ENCODE results near the gene DIP2B.
A peak's percentile ranks its signal among the peaks of the same experiment; 100 is the strongest.
"Not testable (repeated sequence)": the region's sequence is repeated elsewhere in the genome, so short reads cannot be mapped to it uniquely, and the experiment has no call there.

The DIP2B gene, protein sequence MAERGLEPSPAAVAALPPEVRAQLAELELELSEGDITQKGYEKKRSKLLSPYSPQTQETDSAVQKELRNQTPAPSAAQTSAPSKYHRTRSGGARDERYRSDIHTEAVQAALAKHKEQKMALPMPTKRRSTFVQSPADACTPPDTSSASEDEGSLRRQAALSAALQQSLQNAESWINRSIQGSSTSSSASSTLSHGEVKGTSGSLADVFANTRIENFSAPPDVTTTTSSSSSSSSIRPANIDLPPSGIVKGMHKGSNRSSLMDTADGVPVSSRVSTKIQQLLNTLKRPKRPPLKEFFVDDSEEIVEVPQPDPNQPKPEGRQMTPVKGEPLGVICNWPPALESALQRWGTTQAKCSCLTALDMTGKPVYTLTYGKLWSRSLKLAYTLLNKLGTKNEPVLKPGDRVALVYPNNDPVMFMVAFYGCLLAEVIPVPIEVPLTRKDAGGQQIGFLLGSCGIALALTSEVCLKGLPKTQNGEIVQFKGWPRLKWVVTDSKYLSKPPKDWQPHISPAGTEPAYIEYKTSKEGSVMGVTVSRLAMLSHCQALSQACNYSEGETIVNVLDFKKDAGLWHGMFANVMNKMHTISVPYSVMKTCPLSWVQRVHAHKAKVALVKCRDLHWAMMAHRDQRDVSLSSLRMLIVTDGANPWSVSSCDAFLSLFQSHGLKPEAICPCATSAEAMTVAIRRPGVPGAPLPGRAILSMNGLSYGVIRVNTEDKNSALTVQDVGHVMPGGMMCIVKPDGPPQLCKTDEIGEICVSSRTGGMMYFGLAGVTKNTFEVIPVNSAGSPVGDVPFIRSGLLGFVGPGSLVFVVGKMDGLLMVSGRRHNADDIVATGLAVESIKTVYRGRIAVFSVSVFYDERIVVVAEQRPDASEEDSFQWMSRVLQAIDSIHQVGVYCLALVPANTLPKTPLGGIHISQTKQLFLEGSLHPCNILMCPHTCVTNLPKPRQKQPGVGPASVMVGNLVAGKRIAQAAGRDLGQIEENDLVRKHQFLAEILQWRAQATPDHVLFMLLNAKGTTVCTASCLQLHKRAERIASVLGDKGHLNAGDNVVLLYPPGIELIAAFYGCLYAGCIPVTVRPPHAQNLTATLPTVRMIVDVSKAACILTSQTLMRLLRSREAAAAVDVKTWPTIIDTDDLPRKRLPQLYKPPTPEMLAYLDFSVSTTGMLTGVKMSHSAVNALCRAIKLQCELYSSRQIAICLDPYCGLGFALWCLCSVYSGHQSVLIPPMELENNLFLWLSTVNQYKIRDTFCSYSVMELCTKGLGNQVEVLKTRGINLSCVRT (N-terminal part only)

DNA sequence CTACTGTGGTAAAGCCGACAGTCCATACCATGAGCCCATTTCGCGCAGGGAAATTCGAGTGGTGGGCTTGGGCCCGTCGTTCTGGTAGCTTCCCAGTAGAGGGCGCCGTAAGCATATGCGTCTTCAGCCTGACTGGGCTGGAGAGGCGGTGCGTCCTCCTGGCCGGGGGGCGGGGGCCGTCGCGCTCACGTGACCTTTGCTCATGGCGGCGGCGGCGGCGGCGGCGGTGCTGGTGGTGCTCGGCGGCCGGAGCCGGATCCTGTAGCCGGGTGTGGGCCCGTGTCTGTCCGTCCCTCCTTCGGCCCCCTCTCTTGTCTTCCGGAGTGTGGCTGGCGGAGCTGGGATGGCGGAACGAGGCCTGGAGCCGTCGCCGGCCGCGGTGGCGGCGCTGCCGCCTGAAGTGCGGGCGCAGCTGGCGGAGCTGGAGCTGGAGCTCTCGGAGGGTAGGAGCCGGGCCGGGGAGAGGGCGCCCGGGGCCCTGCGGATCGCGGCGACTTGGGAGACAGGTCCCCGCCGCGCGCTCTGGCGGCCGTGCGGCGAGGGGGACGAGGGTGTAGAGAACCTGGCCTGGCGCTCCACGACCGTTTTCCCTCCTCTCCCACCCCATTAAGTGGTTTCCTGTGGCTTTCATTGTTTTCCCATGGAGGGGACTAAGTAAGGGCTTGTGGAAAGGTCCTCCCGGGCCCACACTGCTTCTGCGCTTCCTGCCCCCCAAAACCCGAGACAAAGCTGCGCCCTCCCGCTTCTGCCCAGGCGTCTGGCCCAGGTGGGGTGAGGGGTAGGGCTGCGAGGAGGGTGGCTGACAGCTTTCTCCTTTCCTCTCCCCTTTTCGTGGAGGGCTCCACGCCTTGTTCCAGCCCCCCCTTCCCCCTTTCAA, at the start of gene DIP2B:
Gene DIP2B (plus strand): TSS at position 188 of the 877 bp plus-strand sequence. CDS start 156 bp downstream, at position 344.
- H3K27ac ChIP-seq: peak within 1 kb of the TSS; percentile 84
- peak; percentile 36 for DNase-seq (ENCODE audit: low read depth, low spot score)

DNA sequence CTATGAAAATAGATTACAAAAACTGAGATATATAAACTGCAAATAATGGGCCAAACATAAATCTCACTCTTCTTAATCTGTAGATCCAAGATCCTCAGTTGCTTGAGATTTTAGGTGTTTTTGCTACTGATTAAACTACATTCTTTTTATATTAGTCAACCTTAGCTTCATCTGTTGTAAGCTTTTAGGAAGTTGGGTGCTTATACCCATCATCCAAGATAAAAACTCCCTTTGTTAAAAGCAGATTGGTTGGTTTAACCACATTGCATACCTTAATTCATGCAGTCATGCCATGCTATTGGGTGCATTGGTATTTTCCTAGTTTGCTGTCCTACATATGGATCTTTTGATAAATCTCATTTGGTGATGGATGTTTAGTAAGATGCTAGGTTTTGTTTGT, 46.2 kb upstream of the DIP2B start:
- no peak for DNase-seq (ENCODE audit: low read depth, low spot score)
- peak overlapping the region; percentile 3 for H3K27ac ChIP-seq

GRCh38 chr12:50467439-50467838, 37.3 kb upstream of the DIP2B start:
- H3K27ac ChIP-seq: peak overlapping the region; percentile 19

DNA sequence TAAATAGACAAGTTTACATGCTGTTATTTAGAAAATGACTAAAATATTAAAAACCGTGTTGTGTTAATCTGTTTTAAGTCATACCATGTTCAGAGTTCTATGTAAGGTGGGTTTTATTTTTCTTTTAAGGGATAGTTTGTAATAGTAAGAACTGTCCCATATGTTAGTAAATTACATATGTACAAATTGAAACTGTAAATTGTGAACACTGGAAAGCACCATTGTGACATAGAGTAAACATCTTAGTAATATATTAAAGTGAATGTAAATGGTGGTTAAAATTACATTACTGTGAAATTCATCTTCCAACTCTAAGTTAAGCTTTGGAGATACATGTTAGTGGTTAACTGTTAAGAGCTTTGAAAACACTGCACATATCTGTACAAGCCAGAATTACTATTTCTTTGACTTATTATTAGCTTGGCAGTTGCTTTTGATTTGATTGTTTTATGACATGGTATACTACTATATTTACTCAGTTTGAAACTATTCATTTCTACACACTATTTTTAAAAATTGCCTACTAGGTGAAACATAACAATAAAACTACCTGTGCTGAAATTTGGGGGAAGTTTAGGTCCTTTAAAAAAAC, 27.4 kb upstream of the DIP2B start:
- DNase-seq (ENCODE audit: low read depth, low spot score): no peak
- no peak overlapping the region for H3K27ac ChIP-seq

More at GRCh38 chr12:50467439-50467838, 37.3 kb upstream of the DIP2B start:
- no peak for DNase-seq (ENCODE audit: low read depth, low spot score)

DNA sequence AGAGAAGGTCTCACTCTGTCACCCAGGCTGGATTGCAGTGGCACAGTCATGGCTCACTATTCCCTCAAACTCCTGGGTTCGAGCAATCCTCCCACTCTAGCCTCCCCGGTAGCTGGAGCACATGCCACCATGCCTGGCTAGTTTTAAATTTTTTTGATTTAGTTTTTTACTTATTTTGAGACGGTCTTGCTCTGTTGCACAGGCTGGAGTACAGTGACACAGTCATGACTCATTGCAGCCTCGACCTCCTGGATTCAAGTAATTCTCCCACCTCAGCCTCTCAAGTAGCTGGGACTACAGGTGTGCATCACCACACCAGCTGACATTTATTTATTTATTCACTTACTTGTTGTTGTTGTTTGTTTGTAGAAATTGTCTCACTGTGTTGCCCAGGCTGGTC, 22.2 kb upstream of the DIP2B start:
- no peak overlapping the region for H3K27ac ChIP-seq
- DNase-seq (ENCODE audit: low read depth, low spot score): no peak

DNA sequence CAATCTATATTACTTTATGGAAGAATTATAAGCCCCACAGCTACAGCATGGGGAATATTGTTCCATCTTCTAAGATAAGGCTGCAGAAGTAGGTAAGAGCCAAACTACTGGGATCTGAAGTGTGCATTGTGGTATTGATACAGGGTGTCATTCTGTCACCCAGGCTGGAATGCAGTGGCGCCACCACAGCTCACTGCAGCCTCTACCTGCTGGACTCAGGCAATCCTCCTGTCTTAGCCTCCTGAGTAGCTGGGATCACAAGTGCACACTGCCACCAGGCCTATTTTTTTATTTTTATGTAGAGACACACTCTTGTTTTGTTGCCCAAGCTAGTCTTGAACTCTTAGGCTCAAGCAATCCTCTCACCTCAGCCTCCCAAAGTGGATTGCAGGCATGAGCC, 21.3 kb upstream of the DIP2B start:
- no peak overlapping the region for H3K27ac ChIP-seq
- no peak for DNase-seq (ENCODE audit: low read depth, low spot score)

DNA sequence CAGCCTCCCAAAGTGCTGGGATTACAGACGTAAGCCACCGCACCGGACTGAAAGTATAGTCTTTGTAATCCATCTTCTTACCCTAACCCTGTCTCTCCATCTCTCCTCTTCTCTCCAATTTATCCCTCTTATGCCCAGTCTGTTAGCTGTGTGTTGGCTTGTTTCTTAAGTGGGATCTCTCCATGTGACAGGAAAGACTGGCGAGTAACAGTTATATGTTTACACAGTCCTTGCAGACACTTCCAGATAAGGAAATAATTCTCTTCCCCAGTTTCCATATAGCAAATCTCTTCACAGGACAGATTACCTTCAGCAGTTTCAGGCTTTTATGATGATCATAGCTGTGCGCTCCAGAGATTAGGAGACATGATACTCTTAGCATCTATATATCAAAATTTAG, 16.0 kb upstream of the DIP2B start:
- no peak for DNase-seq (ENCODE audit: low read depth, low spot score)
- H3K27ac ChIP-seq: no peak overlapping the region

- not testable (repeated sequence) for DNase-seq (ENCODE audit: low read depth, low spot score); H3K27ac ChIP-seq
Measured at GRCh38 chr12:50498119-50498518, 6.7 kb upstream of the DIP2B start.

GRCh38 chr12:50505675-50506530, 1.1 kb downstream of the DIP2B start:
- DNase-seq (ENCODE audit: low read depth, low spot score): no peak
- peak overlapping the region; percentile 84 for H3K27ac ChIP-seq

- no peak for DNase-seq (ENCODE audit: low read depth, low spot score)
- H3K27ac ChIP-seq: peak overlapping the region; percentile 84
Measured at GRCh38 chr12:50506753-50507473, 2.1 kb downstream of the DIP2B start.

- no peak for DNase-seq (ENCODE audit: low read depth, low spot score)
- H3K27ac ChIP-seq: peak overlapping the region; percentile 84
Measured at GRCh38 chr12:50507474-50507838, 2.7 kb downstream of the DIP2B start.

DNA sequence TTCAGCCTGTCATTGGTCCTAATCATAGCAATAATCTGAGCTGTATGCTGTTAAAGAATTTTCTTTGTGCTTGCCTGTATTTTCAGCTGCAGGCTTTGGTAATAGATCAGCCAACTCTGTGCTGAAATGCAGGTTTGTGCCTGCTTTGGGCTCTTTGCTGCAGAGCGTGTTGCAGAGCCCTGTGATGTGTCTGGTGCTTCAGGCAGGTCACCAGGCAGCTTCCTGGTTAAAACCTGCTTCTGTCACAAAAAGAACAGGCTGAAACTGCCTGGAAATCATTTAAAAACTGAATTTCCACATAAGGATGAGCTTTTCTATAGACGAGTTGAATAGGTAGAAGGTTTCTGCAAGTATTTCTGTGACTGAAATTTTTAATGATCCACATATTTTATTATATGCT, 3.1 kb downstream of the DIP2B start:
- DNase-seq (ENCODE audit: low read depth, low spot score): no peak
- peak overlapping the region; percentile 84 for H3K27ac ChIP-seq

DNA sequence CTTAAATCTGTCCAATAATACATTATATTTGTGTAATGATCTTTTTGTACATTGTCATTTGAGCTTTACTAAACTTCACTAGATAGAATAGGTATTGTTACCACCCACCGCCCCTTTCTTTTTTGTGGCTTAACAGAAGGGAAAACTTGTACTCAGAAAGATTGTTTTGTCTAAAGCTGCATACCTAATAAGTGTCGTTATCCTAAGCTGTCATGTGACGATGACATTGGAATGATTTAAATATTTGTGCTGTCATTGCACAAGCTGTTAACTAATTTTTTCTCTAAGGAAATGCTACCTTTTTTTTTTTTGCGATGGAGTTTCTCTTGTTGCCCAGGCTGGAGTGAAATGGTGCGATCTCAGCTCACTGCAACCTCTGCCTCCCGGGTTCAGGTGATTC, 3.6 kb downstream of the DIP2B start:
- H3K27ac ChIP-seq: peak overlapping the region; percentile 84
- no peak for DNase-seq (ENCODE audit: low read depth, low spot score)

GRCh38 chr12:50508970-50509663, 4.3 kb downstream of the DIP2B start:
- peak overlapping the region; percentile 84 for H3K27ac ChIP-seq
- DNase-seq (ENCODE audit: low read depth, low spot score): no peak

DNA sequence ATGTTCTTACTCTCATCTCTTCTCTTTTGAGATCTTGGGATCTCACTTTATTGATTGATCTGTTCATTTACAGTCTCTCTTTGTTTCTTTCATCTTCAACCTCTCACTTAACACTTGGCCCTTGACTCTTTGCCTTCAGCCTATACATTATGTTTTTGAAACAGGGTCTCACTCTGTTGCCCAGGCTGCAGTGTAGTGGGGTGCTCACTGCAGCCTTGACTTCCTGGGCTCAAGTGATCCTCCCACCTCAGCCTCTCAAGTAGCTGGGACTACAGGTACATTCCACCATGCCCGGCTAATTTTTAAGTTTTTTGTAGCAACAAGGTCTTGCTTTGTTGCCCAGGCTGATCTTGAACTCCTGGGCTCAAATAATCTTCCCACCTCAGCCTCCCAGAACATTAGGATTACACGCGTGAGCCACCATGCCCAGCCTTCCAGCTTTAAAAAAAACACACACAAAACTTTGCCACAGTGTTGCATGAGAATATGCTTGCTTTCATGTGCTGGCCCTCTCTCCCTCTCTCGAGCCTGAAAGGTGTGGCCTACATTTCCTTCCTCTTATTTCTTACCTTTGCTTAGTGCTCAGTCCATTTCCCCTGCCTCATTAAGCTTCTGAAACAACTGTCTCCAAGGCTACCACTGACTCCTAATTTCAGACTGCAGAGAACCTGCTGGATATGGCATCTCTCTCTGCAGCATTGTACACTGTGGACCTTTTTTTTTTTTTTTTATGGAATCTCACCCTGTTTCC, 9.9 kb downstream of the DIP2B start:
- H3K27ac ChIP-seq: no peak overlapping the region
- DNase-seq (ENCODE audit: low read depth, low spot score): no peak

DNA sequence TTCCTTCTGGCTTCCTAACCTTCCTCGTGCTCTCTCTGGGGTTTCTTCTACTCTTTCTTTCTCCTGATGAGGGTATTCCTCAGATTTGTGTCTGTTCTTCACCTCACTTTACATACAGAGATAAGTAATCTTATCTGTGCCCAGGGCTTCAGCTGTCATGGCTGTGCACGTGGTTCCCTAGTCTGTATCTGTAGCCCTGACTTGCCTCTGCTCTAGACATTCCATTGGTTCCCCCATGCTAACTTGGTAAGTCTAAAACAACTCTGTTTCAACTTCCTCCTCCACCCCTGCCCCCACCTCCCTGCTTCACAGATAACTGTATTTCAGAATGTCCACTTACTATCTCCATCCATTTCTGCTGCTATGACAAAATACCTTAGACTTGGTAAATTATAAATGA, 10.8 kb downstream of the DIP2B start:
- no peak overlapping the region for H3K27ac ChIP-seq
- DNase-seq (ENCODE audit: low read depth, low spot score): no peak

Data from epithelial cell of prostate (primary cell).